DND-41 (cell line): ENCODE data around the gene SLC6A11.

Source experiments
- CTCF ChIP-seq: IDR thresholded peaks from 2 replicates; pipeline ENCODE4 v1.5.1; 2012; ENCODE audit warnings: borderline replicate concordance, low read length, moderate library complexity, mild to moderate bottlenecking; ENCODE audit not compliant: poor library complexity, severe bottlenecking; ENCODE audit errors: extremely low read depth
- EZH2 ChIP-seq: IDR thresholded peaks from 3 replicates; pipeline ENCODE4 v1.6.1; 2012; ENCODE audit warnings: borderline replicate concordance, low read depth, mild to moderate bottlenecking, moderate library complexity, low read length, inconsistent platforms; ENCODE audit not compliant: severe bottlenecking

DNA sequence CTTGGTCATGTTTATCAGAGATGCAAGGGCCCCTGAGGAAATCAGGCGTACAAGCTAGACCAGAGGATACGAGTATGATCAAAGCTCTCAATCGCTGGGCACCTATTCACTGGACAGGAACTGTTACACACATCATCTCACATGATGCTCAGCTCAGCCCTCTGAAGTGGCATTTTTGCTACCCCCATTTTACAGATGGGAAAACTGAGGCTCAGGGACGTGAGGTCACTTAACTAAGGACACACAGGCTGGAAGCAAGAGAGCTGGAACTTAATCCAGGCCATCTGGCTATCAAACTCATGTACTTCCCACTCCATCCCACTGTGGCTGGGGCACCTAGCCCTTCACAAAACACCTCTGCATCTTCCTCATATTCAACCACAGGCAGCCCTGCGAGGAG is 103.6 kb downstream of the SLC6A11 start:
- TF ChIP-seq CTCF (no peak), EZH2 (no peak)
